Vagina (tissue), 2 donors: ENCODE data around the gene FGF2.

Experiments
- POLR2A ChIP-seq, 2 donors: fragments of 450-650 bp; IDR thresholded peaks; one replicate each; pipeline ENCODE4 v1.6.1; 2017; ENCODE audit warnings: antibody characterized with exemption in 2 of 2, mild to moderate bottlenecking in 2 of 2, moderate library complexity in 2 of 2
- POLR2AphosphoS5 ChIP-seq, 2 donors: sonication (generic); formaldehyde crosslinking; IDR thresholded peaks; one replicate each; pipeline ENCODE4 v1.9.0; 2017; ENCODE audit warnings: antibody characterized with exemption in 2 of 2, mild to moderate bottlenecking in 2 of 2, low read depth in 1 of 2; ENCODE audit not compliant: insufficient read depth in 1 of 2
- TF ChIP-seq, protein P1 (sequence below), 3 experiments: fragments of 450-650 bp in 2 of 3; fragments of 200-600 bp in 1 of 3; sonication (generic) in 1 of 3; IDR thresholded peaks; one replicate each; pipeline ENCODE4 v1.5.1; 2017 to 2019; ENCODE audit warnings: antibody characterized with exemption in 3 of 3, mild to moderate bottlenecking in 2 of 3, moderate library complexity in 2 of 3

DNA sequence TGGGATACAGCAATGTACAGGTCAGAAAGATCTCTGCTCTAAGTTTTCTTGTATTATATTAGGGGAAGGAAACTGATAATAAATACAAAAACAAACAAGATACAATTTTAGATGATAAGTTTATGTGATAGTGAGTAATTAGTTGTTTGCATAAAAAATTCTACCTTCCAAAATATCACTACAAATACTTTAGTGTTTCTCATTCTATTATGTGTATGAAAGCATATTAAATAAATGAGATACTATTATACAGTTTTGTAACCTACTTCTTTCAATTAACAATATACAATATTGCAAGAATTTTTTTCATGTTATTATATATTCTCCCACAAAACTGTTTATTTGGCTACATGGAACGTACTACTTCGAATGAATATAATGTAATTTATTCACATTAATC is 4.2 kb upstream of the FGF2 start:
- TF ChIP-seq, protein P1, sequence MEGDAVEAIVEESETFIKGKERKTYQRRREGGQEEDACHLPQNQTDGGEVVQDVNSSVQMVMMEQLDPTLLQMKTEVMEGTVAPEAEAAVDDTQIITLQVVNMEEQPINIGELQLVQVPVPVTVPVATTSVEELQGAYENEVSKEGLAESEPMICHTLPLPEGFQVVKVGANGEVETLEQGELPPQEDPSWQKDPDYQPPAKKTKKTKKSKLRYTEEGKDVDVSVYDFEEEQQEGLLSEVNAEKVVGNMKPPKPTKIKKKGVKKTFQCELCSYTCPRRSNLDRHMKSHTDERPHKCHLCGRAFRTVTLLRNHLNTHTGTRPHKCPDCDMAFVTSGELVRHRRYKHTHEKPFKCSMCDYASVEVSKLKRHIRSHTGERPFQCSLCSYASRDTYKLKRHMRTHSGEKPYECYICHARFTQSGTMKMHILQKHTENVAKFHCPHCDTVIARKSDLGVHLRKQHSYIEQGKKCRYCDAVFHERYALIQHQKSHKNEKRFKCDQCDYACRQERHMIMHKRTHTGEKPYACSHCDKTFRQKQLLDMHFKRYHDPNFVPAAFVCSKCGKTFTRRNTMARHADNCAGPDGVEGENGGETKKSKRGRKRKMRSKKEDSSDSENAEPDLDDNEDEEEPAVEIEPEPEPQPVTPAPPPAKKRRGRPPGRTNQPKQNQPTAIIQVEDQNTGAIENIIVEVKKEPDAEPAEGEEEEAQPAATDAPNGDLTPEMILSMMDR (IDR thresholded peaks at IDR 0.05), result no peak
- no peak for TF ChIP-seq POLR2A (IDR thresholded peaks at IDR 0.05)
- TF ChIP-seq POLR2AphosphoS5 (IDR thresholded peaks at IDR 0.05; ENCODE audit: insufficient read depth in 1 of 2, low read depth in 1 of 2), result no peak
